Measurements from ENCODE around the gene UGGT1. TPM values are rescaled to one million over a fixed set of nuclear protein-coding genes. Genes with fewer than 3 reads are reported as not detected.
"Not testable (repeated sequence)": the region's sequence is repeated elsewhere in the genome, so short reads cannot be mapped to it uniquely, and the experiment has no call there.

The UGGT1 gene
- total and polyA plus RNA-seq, 4 donors = 28.3 to 50.3 (median 36.5) TPM

DNA sequence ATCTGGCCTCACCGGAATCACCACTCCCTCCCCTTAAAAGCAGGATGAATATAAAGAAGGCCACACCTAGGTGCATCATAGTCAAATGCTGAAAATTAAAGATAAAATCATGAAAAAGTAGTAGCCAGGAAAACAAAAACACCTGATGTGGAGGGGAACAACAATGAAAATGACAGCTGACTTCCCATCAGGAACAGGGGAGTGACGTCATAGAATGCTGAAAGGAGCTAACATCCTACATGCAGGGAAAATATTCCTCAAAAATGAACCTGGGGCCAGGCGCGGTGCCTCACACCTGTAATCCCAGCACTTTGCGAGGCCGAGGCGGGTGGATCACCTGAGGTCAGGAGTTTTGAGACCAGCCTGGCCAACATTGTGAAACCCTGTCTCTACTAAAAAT, 108.1 kb downstream of the UGGT1 start:
- H3K9me3 ChIP-seq (ENCODE audit: control insufficient read depth, insufficient read depth, low read length) = no peaks in the 10 kb centered on the region
- H3K27ac ChIP-seq (ENCODE audit: low read depth, low read length) = no peak overlapping the region
- peaks cover 2% of the 10 kb centered on the region for H3K36me3 ChIP-seq (ENCODE audit: control insufficient read depth, insufficient read depth, low read length)
- no peak for DNase-seq (ENCODE audit: low read depth in 4 of 6, low spot score in 6 of 6)
- no peak overlapping the region for H3K4me3 ChIP-seq (ENCODE audit: low read depth, low read length)
- no peaks in the 10 kb centered on the region for H3K27me3 ChIP-seq (ENCODE audit: control insufficient read depth, insufficient read depth, low read length)
- no peaks in the 10 kb centered on the region for H3K4me1 ChIP-seq (ENCODE audit: control insufficient read depth, insufficient read depth, low read length)
- 96% methylated on average over 6 of the region's 7 CpGs for WGBS (ENCODE audit: insufficient coverage)

DNA sequence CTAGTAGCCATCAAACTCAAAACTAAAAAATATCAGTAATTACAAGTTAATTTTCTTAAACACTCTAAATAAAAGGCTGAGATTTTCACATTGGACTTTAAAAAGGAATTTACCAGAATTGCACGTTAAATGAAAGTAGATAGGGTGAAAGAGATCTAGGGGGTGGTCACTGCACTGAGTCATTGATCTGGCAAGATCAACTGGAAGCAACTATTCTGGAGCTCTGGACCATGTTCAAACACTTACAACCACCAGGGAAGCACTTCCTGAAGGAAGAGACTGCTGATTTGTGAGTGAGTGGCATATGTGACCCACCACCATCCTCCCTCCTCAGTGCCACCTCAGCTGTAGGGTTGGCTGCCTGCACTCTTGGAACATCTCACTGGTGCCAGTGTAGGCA, 111.8 kb downstream of the UGGT1 start:
- H3K4me3 ChIP-seq (ENCODE audit: low read depth, low read length) = no peak overlapping the region
- no peaks in the 10 kb centered on the region for H3K27me3 ChIP-seq (ENCODE audit: control insufficient read depth, insufficient read depth, low read length)
- DNase-seq (ENCODE audit: low read depth in 4 of 6, low spot score in 6 of 6) = no peak
- no CpG with 5 or more reads among the region's 1 CpG for WGBS (ENCODE audit: insufficient coverage)
- H3K4me1 ChIP-seq (ENCODE audit: control insufficient read depth, insufficient read depth, low read length) = no peaks in the 10 kb centered on the region
- H3K36me3 ChIP-seq (ENCODE audit: control insufficient read depth, insufficient read depth, low read length) = no peaks in the 10 kb centered on the region
- peaks cover under 1% of the 10 kb centered on the region for H3K9me3 ChIP-seq (ENCODE audit: control insufficient read depth, insufficient read depth, low read length)
- no peak overlapping the region for H3K27ac ChIP-seq (ENCODE audit: low read depth, low read length)

DNA sequence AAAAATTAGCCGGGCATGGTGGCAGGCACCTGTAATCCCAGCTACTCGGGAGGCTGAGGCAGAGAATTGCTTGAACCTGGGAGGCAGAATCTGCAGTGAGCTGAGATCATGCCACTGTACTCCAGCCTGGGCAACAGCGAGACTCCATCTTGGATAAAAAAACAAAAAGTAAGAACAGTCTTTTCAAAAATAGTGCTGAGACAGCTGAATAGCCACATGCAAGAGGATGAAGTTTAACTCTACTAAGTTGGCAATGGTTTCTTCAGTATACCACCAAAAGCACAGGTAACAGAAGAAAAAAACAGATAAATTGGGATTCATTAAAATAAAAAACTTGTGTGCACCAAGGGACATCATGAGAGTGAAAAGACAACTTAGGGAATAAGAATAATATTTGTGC, 115.2 kb downstream of the UGGT1 start:
- Histone ChIP-seq H3K27ac (ENCODE audit: low read depth, low read length) (no peak overlapping the region), H3K27me3 (ENCODE audit: control insufficient read depth, insufficient read depth, low read length) (no peaks in the 10 kb centered on the region), H3K4me1 (ENCODE audit: control insufficient read depth, insufficient read depth, low read length) (no peaks in the 10 kb centered on the region), H3K36me3 (ENCODE audit: control insufficient read depth, insufficient read depth, low read length) (peaks cover 4% of the 10 kb centered on the region), H3K4me3 (ENCODE audit: low read depth, low read length) (no peak overlapping the region), H3K9me3 (ENCODE audit: control insufficient read depth, insufficient read depth, low read length) (peaks cover 1% of the 10 kb centered on the region)
- WGBS (ENCODE audit: insufficient coverage) = 40% methylated on average over 2 of the region's 3 CpGs
- no peak for DNase-seq (ENCODE audit: low read depth in 4 of 6, low spot score in 6 of 6)

DNA sequence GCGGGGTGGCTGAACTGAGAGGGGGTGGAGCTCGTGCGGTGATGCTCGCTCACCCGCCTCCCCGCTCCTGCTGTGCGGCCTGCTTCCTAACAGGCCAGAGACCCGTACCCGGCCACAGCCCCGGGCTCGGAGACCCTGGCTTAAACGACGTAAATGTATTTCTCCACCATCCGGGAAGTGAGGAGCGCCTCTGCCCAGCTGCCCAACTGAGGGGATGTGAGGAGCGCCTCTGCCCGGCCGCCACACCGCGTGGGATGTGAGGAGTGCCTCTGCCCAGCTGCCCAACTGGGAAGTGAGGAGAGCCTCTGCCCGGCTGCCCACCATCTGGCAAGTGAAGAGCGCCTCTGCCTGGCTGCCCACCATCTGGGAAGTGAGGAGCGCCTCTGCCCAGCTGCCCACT, 117.0 kb downstream of the UGGT1 start:
- 93% methylated on average over 23 of the region's 23 CpGs for WGBS (ENCODE audit: insufficient coverage)
- no peak for DNase-seq (ENCODE audit: low read depth in 4 of 6, low spot score in 6 of 6)
- H3K9me3 ChIP-seq (ENCODE audit: control insufficient read depth, insufficient read depth, low read length) = peaks cover 1% of the 10 kb centered on the region
- H3K27ac ChIP-seq (ENCODE audit: low read depth, low read length) = no peak overlapping the region
- no peaks in the 10 kb centered on the region for H3K27me3 ChIP-seq (ENCODE audit: control insufficient read depth, insufficient read depth, low read length)
- H3K36me3 ChIP-seq (ENCODE audit: control insufficient read depth, insufficient read depth, low read length) = peaks cover 4% of the 10 kb centered on the region
- H3K4me1 ChIP-seq (ENCODE audit: control insufficient read depth, insufficient read depth, low read length) = peaks cover 5% of the 10 kb centered on the region
- no peak overlapping the region for H3K4me3 ChIP-seq (ENCODE audit: low read depth, low read length)

DNA sequence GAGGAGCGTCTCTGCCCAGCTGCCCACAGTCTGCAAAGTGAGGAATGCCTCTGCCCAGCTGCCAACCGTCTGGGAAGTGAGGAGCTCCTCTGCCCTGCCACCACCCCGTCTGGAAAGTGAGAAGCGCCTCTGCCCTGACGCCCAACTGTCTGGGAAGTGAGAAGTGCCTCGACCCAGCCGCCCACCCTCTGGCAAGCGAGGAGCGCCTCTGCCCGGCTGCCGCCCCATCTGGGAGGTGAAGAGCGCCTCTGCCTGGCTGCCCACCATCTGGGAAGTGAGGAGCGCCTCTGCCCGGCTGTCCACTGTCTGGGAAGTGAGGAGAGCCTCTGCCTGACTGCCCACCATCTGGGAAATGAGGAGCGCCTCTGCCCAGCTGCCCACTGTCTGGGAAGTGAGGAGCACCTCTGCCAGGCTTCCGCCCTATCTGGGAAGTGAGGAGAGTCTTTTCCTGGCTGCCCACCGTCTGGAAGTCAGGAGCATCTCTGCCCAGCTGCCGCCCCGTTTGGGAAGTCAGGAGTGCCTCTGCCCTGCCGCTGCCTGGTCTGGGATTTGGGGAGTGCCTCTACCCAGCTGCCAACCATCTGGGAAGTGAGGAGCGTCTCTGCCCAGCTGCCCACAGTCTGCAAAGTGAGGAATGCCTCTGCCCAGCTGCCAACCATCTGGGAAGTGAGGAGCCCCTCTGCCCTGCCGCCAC, 117.8 kb downstream of the UGGT1 start:
- H3K4me3 ChIP-seq (ENCODE audit: low read depth, low read length); H3K36me3 ChIP-seq (ENCODE audit: control insufficient read depth, insufficient read depth, low read length); H3K4me1 ChIP-seq (ENCODE audit: control insufficient read depth, insufficient read depth, low read length); H3K27me3 ChIP-seq (ENCODE audit: control insufficient read depth, insufficient read depth, low read length); H3K27ac ChIP-seq (ENCODE audit: low read depth, low read length); DNase-seq (ENCODE audit: low read depth in 4 of 6, low spot score in 6 of 6); H3K9me3 ChIP-seq (ENCODE audit: control insufficient read depth, insufficient read depth, low read length): not testable (repeated sequence)
- 87% methylated on average over 22 of the region's 22 CpGs for WGBS (ENCODE audit: insufficient coverage)

DNA sequence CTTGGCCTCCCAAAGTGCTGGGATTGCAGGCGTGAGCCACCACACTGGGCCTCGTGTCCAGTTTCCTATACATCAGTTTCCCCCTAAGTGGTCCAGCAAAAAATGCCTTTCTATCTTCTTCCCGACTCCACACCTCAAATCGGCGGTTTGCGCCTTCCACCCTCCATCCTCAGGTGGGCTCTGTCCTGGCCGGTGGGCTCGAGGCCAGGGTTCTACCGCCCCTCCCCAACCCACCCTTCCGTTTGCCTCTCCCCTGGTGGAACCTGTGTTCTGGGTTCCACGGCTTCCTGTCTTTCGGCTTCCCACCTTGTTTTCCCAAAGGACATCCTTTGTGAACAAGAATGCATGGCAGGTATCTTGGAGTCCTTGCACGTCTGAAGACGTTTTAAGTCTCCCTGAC, 123.3 kb downstream of the UGGT1 start:
- Histone ChIP-seq H3K4me3 (ENCODE audit: low read depth, low read length) (no peak overlapping the region), H3K27ac (ENCODE audit: low read depth, low read length) (no peak overlapping the region), H3K27me3 (ENCODE audit: control insufficient read depth, insufficient read depth, low read length) (no peaks in the 10 kb centered on the region), H3K9me3 (ENCODE audit: control insufficient read depth, insufficient read depth, low read length) (no peaks in the 10 kb centered on the region), H3K36me3 (ENCODE audit: control insufficient read depth, insufficient read depth, low read length) (no peaks in the 10 kb centered on the region), H3K4me1 (ENCODE audit: control insufficient read depth, insufficient read depth, low read length) (peaks cover 5% of the 10 kb centered on the region)
- DNase-seq (ENCODE audit: low read depth in 4 of 6, low spot score in 6 of 6) = no peak
- WGBS (ENCODE audit: insufficient coverage) = 90% methylated on average over 12 of the region's 14 CpGs

DNA sequence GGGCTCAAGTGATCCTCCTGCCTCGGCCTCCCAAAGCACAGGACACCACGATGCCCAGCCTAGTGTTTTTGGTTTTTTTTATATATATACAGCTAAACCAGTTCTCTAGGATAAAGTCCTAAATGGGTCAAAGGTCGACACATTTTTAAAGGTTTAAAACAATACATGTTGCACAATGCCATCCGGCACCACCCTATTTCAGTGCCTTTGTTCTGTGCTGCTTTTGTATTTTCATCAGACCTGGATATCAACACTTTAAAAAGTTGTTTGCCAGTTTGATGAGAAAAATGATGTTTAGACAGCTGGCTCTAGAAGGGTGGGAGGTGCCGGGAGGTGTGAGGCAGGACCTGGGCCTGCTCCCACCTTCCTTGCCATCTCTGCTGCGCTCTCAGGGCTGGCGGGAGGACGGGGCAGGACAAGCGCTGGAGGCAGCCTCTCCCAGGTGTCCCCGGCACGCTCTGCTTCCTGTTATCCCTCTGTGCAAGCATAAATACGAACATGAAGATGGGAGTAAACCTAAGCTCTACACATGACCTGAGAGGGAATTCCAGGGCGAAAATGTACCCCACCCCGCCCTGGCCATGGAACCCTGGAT, 124.0 kb downstream of the UGGT1 start:
- Histone ChIP-seq H3K4me1 (ENCODE audit: control insufficient read depth, insufficient read depth, low read length) (peaks cover 5% of the 10 kb centered on the region), H3K27ac (ENCODE audit: low read depth, low read length) (no peak overlapping the region), H3K36me3 (ENCODE audit: control insufficient read depth, insufficient read depth, low read length) (no peaks in the 10 kb centered on the region), H3K4me3 (ENCODE audit: low read depth, low read length) (no peak overlapping the region), H3K9me3 (ENCODE audit: control insufficient read depth, insufficient read depth, low read length) (no peaks in the 10 kb centered on the region), H3K27me3 (ENCODE audit: control insufficient read depth, insufficient read depth, low read length) (no peaks in the 10 kb centered on the region)
- DNase-seq (ENCODE audit: low read depth in 4 of 6, low spot score in 6 of 6) = no peak
- 91% methylated on average over 10 of the region's 14 CpGs for WGBS (ENCODE audit: insufficient coverage)

DNA sequence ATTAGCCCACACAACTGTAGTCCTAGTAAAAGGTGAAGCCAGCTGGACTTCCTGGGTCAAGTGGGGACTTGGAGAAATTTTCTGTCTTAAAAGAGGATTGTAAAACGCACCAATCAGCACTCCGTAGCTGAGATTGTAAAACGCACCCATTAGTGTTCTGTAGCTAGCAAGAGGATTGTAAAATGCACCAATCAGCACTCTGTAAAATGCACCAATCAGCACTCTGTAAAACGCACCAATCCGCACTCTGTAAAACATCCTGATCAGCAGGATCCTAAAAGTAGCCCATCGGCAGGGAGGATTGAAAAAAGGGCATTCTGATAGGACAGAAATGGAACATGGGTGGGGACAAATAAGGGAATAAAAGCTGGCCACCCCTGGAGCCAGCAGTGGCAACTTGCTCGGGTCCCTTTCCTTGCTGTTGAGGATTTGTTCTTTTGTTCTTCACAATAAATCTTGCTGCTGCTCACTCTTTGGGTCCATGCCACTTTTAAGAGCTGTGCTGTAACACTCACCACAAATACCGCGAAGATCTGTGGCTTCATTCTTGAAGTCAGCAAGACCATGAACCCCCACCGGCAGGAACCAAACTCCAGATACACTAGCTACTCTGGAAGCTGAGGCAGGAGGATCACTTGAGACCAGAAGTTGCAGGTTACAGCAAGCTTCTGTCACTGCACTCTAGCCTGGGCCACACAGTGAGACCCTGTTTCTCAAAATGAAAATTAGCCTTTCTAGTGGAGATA, 125.1 kb downstream of the UGGT1 start:
- H3K27me3 ChIP-seq (ENCODE audit: control insufficient read depth, insufficient read depth, low read length) = no peaks in the 10 kb centered on the region
- H3K36me3 ChIP-seq (ENCODE audit: control insufficient read depth, insufficient read depth, low read length) = no peaks in the 10 kb centered on the region
- H3K4me3 ChIP-seq (ENCODE audit: low read depth, low read length) = no peak overlapping the region
- 75% methylated on average over 5 of the region's 10 CpGs for WGBS (ENCODE audit: insufficient coverage)
- no peaks in the 10 kb centered on the region for H3K9me3 ChIP-seq (ENCODE audit: control insufficient read depth, insufficient read depth, low read length)
- H3K27ac ChIP-seq (ENCODE audit: low read depth, low read length) = no peak overlapping the region
- H3K4me1 ChIP-seq (ENCODE audit: control insufficient read depth, insufficient read depth, low read length) = peaks cover 5% of the 10 kb centered on the region
- DNase-seq (ENCODE audit: low read depth in 4 of 6, low spot score in 6 of 6) = no peak

DNA sequence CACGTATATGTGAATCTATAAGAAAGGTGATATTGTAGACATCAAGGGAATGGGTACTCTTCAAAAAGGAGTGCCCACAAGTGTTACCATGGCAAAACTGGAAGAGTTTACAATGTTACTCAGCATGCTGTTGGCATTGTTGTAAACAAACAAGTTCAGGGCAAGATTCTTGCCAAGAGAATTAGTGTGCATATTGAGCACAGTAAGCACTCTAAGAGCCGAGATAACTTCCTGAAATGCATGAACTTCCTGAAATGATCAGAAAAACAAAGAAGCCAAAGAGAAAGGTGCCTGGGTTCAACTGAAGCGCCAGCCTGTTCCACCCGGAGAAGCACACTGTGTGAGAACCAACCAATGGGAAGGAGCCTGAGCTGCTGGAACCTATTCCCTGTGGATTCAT, 126.7 kb downstream of the UGGT1 start:
- no peaks in the 10 kb centered on the region for H3K36me3 ChIP-seq (ENCODE audit: control insufficient read depth, insufficient read depth, low read length)
- DNase-seq (ENCODE audit: low read depth in 4 of 6, low spot score in 6 of 6) = no peak
- no peak overlapping the region for H3K27ac ChIP-seq (ENCODE audit: low read depth, low read length)
- no peaks in the 10 kb centered on the region for H3K4me1 ChIP-seq (ENCODE audit: control insufficient read depth, insufficient read depth, low read length)
- no peak overlapping the region for H3K4me3 ChIP-seq (ENCODE audit: low read depth, low read length)
- 27% methylated on average over 4 of the region's 4 CpGs for WGBS (ENCODE audit: insufficient coverage)
- no peaks in the 10 kb centered on the region for H3K9me3 ChIP-seq (ENCODE audit: control insufficient read depth, insufficient read depth, low read length)
- no peaks in the 10 kb centered on the region for H3K27me3 ChIP-seq (ENCODE audit: control insufficient read depth, insufficient read depth, low read length)

DNA sequence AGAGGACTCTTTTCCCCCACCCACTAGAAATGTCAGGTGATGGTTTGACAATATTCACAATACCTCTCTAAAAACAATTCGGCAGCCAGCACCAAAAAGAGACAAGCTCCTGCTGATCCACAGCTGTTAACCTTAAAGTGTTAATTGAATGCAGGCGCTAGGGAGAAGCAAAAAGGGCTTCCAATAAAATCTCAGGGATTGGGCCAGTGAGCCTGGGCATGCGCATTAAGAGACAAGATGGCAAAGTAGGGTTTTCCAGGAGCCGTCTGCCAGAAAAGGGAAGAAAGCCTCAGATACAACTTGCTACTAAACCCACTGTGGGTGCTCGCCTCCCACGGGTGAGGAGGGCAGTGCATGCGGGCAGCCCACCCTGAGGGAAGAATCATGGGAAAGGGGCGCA, 128.9 kb downstream of the UGGT1 start:
- H3K4me3 ChIP-seq (ENCODE audit: low read depth, low read length) = no peak overlapping the region
- peak in 1 of 6 donors; percentile 53 for DNase-seq (ENCODE audit: low read depth in 4 of 6, low spot score in 6 of 6)
- WGBS (ENCODE audit: insufficient coverage) = 82% methylated on average over 7 of the region's 8 CpGs

More for the DNA sequence above, 128.9 kb downstream of the UGGT1 start:
- Histone ChIP-seq H3K4me1 (ENCODE audit: control insufficient read depth, insufficient read depth, low read length) (no peaks in the 10 kb centered on the region), H3K36me3 (ENCODE audit: control insufficient read depth, insufficient read depth, low read length) (no peaks in the 10 kb centered on the region), H3K9me3 (ENCODE audit: control insufficient read depth, insufficient read depth, low read length) (no peaks in the 10 kb centered on the region), H3K27me3 (ENCODE audit: control insufficient read depth, insufficient read depth, low read length) (no peaks in the 10 kb centered on the region), H3K27ac (ENCODE audit: low read depth, low read length) (no peak overlapping the region)

Measured in spinal cord (tissue), 10 donors.